Muscle of back (tissue), 11 donors: ENCODE results near the gene SHC1. TPM values are rescaled to one million over a fixed set of nuclear protein-coding genes. Genes with fewer than 3 reads are reported as not detected.
A peak's percentile ranks its signal among the peaks of the same experiment; 100 is the strongest.

Experiments
- DNase-seq, 3 donors: peaks; one replicate each; pipeline versions ENCODE4 v3.0.0 to v3.0.0-alpha.2; 2013
- polyA plus RNA-seq, 10 donors: library from polyadenylated mRNA; unstranded; fragments of 120-200 nt; gene quantifications; one replicate each; pipeline ENCODE4 v1.2.1, GENCODE V29; 2013; ENCODE audit not compliant: insufficient read length in 10 of 10

SHC1 gene
- polyA plus RNA-seq, 10 donors = 76.6 to 116 (median 85.6) TPM

DNA sequence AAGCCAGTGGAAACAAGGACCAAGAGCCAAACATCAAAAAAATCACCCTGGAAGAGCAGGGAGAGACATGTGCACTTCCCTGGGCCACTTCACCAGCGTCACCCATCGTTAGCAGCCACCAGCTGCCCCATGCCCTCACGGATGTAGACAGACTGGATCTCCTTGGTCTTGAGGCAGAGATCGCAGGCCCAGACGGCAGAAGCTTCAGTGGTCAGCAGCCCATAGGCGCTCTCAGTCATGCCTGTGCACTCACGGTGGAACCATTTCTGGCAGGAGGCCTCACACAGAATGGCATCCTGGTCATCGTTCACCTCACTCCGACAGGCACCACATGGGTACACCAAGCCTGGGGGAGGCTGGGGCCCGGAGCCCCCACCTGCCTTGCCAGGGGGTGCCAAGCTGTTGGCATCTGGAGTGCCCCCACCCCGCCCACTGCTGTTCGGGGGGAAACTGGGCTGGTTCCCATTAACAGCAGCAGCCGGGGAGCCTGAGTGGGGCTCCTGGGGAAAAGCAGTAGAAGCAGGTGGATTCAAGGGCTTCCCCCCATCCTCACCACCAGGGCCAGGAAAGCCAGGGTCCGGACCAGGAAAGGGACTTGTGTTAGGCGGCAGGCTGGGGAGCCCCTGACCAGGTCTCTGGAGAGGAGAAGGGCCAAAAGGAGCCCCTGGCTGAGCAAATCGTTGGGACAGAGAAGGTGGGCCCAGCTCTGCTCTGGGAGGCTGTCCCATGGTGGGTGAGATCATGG is 11.7 kb downstream of the SHC1 start:
- DNase-seq = no peak

DNA sequence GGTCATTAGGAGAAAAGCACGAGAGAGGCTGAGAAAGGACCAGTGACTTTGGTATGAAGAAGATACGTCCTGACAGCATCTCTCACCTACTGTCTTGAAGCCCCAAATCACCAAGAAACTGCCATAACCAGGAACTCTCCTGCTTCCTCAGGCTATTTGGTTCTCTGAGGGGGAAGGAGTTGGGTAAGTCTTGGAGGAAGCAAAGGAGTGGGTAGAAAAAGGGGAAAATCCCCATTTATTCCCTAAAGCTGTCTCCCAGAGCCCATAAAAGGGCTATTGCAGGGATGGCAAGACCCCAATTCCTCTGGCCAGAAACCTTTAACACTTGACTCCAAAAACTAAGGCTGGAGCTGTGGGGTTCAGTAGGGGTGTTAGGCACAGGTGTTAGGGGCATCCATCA is 12.5 kb downstream of the SHC1 start:
- DNase-seq = no peak

- no peak for DNase-seq
These were observed 13.4 kb downstream of the SHC1 start for GRCh38 chr1:154957091-154957657.

- peak; percentile 70 to 81 (median 71) for DNase-seq
These were observed 14.0 kb downstream of the SHC1 start for GRCh38 chr1:154956544-154956941.

DNA sequence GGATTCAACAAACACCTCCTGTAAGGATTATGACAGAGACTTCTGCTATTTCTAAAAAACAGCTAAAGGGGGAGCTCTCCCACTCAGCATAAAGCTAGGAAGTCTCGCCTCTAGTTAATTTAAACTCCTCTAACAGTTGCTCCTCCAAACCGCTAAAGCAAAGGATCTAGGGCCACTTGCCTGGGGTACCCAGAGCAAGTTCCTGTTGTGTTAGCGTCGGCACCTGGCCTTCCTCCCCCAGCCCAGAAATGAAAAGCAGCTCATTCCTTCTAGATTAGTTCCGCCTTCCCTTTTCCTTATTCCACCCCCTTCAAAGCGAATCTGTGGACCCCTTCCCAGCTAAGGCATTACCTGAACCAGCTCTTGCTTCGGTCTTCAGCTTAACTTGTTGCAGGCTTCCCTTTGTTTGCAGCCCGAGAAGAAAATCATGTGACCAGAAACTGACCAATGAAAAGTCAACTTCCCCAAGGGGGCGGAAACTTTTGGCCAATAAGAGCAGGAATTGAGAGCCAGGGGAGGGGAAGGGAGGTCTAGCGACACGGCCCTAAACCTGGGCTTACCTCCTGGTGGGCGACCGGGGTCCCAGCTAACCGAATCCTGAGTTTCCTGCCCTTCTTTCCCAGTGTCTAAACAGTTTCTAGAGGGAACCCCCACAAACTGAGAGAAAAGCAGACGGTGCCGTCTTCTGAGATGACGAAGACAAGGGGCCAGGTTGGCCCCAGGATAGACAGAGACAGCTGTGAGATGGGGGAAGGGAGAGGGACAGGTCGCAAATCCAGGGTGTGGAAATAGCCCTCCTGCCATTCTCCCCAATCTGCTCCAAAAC is 14.6 kb downstream of the SHC1 start, which contains the start of gene PBXIP1:
PBXIP1 (minus strand) TSS at position 382 of the 826 bp plus-strand sequence. CDS start 2,378 bp downstream, outside the sequence.
- peak; percentile 95 to 98 (median 96) for DNase-seq

DNA sequence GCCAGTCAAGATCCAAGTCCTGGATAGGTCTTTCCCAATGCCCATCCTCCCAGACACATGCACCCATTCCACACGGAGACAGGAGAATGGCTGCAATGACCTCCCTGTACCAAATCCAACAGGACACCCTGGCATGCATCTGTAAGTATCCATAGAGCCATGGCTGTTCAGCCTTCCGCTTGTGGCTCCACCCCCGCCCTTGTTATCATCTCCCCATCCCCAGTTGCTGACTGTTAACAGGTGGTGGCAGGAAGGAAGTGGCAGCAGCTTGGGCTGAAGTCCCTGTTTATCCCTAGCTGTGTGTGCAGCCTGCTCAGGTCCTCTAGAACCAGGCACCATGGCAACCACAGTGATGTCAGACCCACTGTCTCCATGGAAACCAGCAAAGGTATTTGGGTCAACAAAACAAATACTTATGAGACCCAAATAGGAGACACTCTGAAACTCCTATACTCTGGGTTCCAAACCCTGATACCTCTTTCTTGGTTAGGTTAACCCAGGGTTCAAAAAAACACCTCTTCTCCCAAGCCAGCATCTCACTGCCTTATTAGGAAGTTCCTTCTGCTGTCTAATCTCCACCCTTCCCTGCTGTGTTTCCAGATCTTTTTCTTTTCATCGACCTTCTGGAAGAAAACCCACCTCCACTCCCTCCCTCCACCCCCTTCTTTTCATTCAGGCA is 15.4 kb downstream of the SHC1 start:
- peak in 2 of 3 donors; percentile 59 to 68 for DNase-seq

DNA sequence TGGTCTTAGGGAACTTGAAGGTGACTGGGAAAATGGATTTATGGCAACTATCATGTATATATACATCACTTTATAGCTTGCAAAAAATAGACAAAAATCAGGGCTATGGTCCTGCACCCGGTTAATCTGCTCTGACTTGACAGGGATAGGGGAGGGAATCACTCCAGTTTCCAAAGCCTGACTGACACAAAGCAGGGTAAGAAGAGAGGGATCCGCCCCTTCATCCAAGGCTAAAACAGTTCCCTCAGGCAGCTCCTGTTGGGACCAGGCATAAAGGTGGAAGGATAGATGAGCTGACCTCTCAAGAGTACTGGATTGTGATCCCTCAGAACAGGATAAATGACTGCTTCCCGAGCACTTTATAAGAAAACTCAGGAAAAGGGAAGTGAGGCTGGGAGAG is 16.0 kb downstream of the SHC1 start:
- no peak for DNase-seq

DNA sequence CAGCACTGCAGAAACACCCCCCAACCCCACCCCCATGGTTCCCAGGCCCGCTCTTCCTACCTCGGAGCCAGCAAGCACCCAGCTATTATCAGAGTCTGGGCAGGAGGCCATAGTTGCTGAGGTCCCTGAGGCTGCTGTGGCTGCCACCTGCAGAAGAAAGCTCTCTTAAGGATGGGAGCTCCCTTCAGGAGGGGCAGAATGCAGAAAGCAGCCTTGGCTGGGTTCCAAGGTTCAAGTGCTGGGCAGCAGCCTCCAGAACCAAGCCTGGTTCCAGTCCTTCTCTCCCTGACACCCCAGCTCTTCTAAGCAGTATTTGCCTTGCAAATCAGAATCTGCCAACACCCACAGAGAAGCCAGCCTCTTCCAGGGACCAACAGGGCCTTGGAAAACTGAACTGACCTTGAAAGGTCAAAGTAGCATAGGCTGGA is 16.9 kb downstream of the SHC1 start:
- DNase-seq = no peak

GRCh38 chr1:154952664-154953063 is 17.9 kb downstream of the SHC1 start:
- no peak for DNase-seq

DNA sequence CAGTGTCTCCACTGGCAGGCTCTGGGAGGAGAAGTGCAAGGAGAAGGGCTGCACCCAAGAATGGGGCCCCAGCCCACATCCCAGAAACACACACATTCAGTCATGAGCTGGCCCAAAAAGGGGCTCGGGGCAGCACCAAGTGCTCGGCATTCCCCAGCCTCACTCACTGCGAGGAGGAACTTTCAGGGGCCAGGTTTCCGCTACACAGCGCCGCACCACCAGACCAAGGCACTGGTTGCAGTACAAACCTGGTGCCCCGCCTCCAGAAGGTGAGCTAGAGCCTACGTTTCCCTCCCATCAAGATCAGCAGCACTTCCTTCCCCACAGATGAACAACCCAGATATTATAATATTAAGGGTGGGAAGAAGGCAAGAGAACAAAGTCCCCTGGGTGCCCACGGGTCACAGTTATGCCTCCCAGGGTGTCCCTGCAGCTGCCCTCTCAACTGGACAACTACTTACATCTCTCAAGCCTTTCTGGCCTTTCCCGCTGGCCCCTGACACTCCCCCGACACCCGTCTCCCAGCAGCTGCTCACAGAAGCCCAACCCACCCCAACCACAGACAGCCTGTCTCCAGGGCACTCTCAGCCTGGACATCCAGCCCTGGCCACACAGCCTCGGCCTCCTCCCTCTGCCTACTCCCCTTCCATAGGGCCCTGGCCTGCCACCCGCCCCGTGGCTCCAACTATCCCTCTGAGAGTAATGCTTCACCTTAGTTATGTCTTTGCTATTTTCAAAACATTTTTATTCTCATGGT is 18.5 kb downstream of the SHC1 start:
- DNase-seq = no peak

GRCh38 chr1:154948079-154948478 is 22.5 kb downstream of the SHC1 start:
- DNase-seq = no peak

DNA sequence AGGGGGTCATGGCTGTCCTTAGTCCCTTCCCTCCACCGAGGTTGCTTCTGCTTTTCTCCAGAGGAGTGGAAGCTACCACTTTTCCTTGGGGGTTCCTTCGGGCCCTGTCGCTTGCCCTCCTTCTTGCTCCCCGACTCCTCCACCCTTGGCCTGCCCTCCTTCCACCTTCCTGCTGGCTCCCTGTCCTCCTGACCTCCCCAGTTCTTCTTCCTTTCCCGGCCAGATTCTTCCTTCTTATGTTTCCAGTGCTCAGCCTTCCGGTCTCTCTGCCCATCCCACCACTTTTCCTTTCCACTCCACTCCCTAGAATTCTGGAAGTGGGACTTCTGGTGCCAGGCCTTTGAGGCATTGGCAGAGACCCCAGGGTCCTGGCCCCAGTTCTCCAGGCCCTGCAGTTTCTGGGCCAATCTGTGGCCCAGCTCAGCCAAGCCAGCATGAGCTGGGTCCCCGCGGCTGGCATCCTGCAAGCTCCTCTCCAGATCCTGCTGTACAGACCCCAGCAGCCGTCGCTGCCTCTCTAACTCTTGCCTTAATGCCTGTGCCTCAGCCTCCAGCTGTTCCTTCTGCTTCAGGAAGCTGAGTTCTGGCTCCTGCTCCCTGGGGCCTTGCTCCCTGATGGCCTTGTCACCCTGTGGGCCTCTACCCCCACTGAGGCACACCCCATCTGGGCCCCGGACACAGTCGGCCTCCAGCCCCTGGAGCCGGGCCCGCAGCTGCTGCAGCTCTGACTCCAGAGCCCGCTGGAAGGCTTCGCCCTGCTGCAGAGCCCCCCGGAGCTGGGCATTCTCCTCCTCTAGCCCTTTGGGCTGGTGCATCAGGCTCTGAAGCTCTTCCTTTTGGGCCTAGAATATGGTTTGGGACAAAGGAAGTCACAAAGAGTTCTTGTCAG is 24.3 kb downstream of the SHC1 start:
- no peak for DNase-seq

GRCh38 chr1:154945160-154945961 is 25.2 kb downstream of the SHC1 start:
- no peak for DNase-seq

DNA sequence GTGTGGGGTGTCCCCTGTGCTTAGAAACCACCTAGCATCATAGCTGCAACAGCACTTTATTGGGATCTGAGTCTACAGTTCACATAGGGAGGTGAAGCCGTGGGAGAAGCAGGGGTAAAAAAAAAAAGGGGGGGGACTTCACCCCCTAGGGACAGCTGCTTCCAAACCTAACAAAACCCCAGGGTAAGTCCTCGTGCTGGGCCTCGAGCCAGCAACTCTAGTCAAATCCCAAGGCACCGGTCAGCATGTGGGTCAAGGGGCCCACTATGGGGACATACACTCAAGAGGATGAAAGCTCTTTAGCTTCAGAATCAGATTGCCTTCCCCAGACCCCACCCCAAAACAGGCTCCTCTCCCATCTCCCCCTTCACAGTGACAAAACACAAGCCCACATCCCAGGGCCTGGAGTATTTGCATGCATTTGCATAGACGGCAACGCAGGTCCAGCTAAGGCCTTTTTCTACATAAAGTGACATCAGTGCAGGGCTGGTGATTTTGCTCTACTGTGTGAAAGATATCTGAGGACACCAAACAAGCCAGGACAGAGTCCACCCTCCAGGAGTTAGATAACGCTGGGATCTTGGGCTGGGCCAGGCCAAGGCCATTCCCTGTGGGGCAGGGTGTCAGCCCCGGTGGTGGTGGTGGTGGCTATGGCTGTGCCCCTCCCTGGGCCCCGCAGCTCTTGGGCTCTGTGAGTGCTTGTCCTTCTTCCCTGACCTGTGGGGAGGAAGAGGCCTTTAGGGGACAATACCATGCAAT is 26.0 kb downstream of the SHC1 start:
- no peak for DNase-seq

DNA sequence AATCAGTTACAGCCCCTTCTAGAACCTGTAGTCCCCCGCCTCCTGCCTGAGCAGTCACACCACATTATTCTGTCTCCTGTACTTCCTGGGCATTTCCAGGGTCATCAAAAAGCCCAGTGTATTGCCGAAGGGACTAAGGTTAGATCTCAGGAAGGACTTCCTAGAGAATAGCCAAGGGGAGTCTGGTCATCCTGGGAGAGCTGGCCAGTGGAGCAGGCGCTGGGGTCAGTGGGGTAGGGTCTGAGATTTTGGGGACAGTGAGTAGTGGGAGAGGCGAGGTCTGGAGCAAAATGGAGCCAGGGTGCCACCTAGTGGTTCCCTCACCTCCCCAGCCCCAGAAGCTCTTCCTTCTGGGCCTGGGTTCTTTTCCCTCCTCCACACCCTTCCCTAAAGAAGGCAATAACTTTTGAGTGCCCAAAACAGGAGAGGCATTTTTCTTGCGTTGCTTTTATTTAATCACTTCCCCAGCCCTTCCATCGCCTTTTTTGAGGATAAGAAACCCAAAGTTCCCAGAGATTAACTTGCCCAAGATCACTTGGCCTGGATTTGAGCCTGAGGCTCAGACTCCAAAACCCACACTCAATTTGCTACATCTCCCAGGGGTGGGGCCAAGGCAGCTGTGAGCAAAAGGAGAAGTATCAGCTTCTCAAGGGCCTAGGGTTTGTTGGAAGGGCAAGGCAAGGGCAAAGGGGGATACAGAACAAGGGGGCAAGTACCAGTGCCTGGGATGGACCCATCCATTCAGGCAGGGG is 26.7 kb downstream of the SHC1 start:
- DNase-seq = peak in 2 of 3 donors; percentile 42 to 65

- DNase-seq = no peak
These were observed 29.1 kb downstream of the SHC1 start for GRCh38 chr1:154941333-154942013.

GRCh38 chr1:154940651-154941194 is 29.8 kb downstream of the SHC1 start:
- DNase-seq = no peak
